Activated naive CD8-positive, alpha-beta T cell treated with anti-CD3 and anti-CD28 coated beads for 36 hours (primary cell): Measurements from ENCODE around the gene DHODH. TPM values are rescaled to one million over a fixed set of nuclear protein-coding genes. Genes with fewer than 3 reads are reported as not detected.
"Not testable (repeated sequence)": the region's sequence is repeated elsewhere in the genome, so short reads cannot be mapped to it uniquely, and the experiment has no call there.

ENCODE experiments used
- DNase-seq: peaks from one replicate; pipeline ENCODE4 v3.0.0; 2021
- H3K27ac Mint-ChIP-seq: one replicate; pipeline ENCODE4 v1.8.0; 2022; ENCODE audit warnings: mild to moderate bottlenecking, moderate library complexity, mixed read lengths
- H3K27me3 Mint-ChIP-seq: one replicate; pipeline ENCODE4 v1.8.0; 2022; ENCODE audit warnings: mild to moderate bottlenecking, mixed read lengths
- H3K36me3 Mint-ChIP-seq: one replicate; pipeline ENCODE4 v1.8.0; 2021; ENCODE audit warnings: mild to moderate bottlenecking, mixed read lengths
- H3K4me1 Mint-ChIP-seq: one replicate; pipeline ENCODE4 v1.8.0; 2021; ENCODE audit warnings: mixed read lengths
- H3K4me3 Mint-ChIP-seq: one replicate; pipeline ENCODE4 v1.8.0; 2022; ENCODE audit warnings: mild to moderate bottlenecking, moderate library complexity, mixed read lengths
- H3K9me3 Mint-ChIP-seq: one replicate; pipeline ENCODE4 v1.8.0; 2022; ENCODE audit warnings: mixed read lengths
- total RNA-seq, 2 experiments: library from RNA; stranded (reverse); gene quantifications; one replicate each; pipeline ENCODE4 v1.2.3, GENCODE V29; 2021

DHODH gene
- total RNA-seq, 2 experiments from 2014 or later = 25.4 to 25.8 TPM

DNA sequence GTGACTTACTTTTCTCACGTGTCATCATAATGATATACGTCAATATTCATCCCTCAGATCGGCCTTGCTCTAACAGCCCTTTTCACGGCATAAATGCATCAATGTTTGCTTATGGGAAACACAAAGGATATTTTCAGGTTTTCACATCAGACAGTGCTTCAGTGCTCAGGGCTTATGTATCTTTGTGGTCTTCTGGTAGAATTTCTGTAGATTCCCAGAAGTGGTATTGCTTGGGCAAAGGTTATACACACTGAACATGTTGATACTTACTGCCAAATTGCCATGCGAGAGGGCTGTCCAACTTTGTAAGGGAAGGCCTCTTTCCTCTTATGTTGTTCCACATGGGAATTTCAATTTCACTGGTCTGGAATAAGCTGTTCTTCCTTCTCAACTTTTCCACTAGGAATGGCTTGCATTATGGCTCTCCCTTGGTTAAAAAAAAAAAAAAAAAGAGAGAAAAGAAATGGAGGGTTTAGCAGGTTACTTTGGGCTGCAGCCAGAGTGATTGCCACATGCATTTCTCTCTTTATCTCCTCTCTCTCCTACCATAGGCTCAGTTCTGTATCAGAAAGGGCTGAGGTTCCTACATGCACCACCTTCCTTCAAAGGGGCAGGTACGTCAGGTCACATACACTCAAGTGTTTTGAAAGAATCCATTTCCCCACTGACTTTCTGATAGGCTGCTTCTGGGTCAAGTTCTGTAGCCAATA lies 19.3 kb downstream of the DHODH start:
- no peak for DNase-seq

DNA sequence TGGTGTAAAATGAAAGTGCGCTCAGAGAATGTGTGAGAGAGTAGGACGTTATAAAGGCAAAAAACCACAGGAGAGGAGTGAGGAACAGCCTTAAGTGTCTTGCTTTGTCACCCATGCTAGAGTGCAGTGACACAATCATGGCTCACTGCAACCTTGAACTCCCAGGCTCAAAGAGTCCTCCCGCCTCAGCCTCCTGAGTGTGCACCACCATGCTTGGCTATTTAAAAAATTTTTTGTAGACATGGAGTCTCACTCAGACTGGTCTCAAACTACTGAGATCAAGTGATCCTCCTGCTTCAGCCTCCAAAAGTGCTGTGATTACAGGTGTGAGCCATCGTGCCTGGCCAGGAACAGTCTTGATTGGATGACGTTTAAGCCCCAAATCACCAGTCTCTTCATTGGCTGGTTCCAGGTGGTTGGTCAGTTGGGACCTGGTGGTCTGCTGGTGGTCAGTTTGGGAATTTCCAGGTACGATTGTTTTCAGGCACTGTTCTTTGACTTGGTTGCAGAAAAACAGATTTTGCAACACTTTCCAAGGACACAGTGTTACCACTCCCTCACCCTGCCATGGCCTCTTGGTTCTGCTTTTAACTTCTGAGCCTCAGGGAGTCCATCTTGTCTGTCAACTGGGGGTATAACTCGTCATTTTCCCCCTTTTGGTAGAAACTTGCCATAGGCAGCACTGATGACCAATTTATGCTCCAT lies 21.2 kb downstream of the DHODH start:
- H3K9me3 Mint-ChIP-seq = no peaks in the 10 kb centered on the region
- no peak overlapping the region for H3K4me3 Mint-ChIP-seq
- no peaks in the 10 kb centered on the region for H3K27me3 Mint-ChIP-seq
- H3K27ac Mint-ChIP-seq = no peak overlapping the region
- H3K4me1 Mint-ChIP-seq = no peaks in the 10 kb centered on the region
- H3K36me3 Mint-ChIP-seq = peaks cover 2% of the 10 kb centered on the region
- DNase-seq = no peak

More for the DNA sequence above, 19.3 kb downstream of the DHODH start:
- Mint-ChIP-seq H3K27me3 (no peaks in the 10 kb centered on the region), H3K4me1 (no peaks in the 10 kb centered on the region), H3K27ac (no peak overlapping the region), H3K36me3 (peaks cover 2% of the 10 kb centered on the region), H3K9me3 (no peaks in the 10 kb centered on the region), H3K4me3 (no peak overlapping the region)

DNA sequence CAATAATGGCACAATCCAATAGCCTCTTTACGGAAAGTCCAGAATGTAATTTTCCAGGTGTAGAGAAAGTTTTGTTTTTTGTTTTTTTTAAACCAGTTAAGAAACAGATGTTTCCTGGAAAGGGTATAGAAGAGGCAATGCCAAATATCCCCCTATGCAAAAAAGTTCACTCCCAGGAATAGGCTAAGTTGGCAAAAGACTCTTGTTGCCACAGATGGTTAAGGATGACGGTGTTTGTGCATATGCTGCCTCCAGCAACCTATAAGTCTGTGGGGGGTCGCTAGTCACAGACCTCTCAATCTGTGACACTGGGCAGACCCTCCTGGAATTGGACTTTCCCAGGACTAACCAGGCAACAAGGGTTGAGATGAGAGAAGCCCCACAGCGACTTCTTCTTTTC lies 24.9 kb downstream of the DHODH start:
- no peak for DNase-seq
- H3K27me3 Mint-ChIP-seq = no peaks in the 10 kb centered on the region
- H3K9me3 Mint-ChIP-seq = no peaks in the 10 kb centered on the region
- H3K36me3 Mint-ChIP-seq = peaks cover 2% of the 10 kb centered on the region
- H3K4me3 Mint-ChIP-seq = no peak overlapping the region
- H3K4me1 Mint-ChIP-seq = no peaks in the 10 kb centered on the region
- H3K27ac Mint-ChIP-seq = no peak overlapping the region

DNA sequence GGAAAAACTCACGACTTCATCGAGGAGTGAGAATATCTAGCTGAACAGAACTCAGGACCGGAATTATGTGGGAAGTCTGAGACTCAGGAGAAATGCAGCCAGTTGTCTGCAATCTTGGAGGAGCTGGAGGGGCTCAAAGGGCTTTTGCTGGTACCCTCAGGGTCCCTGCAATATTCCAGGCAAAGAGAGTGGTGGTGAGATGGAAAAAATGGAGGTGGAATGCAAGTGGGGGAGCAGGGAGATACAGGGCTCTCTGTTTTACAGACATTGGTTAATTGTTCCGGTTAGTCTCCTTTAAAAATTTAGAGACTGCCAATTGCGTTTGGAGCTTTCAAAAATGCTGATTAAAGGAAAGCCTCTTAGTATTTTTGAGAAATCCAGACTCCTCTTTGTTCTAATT lies 27.6 kb downstream of the DHODH start:
- H3K36me3 Mint-ChIP-seq = peaks cover 4% of the 10 kb centered on the region
- DNase-seq = no peak
- H3K9me3 Mint-ChIP-seq = no peaks in the 10 kb centered on the region
- no peak overlapping the region for H3K27ac Mint-ChIP-seq
- H3K4me3 Mint-ChIP-seq = no peak overlapping the region
- no peaks in the 10 kb centered on the region for H3K27me3 Mint-ChIP-seq
- H3K4me1 Mint-ChIP-seq = no peaks in the 10 kb centered on the region

DNA sequence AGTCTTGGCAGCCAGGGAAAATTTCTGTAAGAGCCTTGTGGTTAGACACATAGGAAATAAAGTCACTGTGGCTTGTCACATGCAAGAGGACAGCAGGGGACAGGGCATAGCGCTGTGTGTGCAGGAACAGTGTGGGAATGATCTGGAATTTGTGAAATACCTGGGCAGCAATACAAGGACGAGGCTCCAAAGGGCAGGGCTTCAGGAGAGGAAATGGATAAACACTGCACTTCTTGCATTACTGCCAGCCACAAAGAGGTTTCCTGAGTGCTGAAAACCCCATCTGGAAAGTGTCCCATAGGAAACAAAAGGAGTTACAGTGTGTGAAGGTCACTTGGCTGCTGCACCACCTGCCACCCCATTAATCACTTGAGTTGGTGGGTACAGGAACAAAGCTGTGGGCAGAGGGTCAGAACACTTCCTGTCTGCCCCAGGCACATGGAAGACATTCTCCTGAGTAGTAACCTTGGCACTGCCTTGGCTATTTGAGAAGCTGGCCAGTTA lies 33.7 kb downstream of the DHODH start:
- Mint-ChIP-seq H3K4me1 (no peaks in the 10 kb centered on the region), H3K36me3 (peaks cover 14% of the 10 kb centered on the region), H3K27ac (no peak overlapping the region), H3K9me3 (no peaks in the 10 kb centered on the region), H3K4me3 (no peak overlapping the region), H3K27me3 (no peaks in the 10 kb centered on the region)
- DNase-seq = no peak

DNA sequence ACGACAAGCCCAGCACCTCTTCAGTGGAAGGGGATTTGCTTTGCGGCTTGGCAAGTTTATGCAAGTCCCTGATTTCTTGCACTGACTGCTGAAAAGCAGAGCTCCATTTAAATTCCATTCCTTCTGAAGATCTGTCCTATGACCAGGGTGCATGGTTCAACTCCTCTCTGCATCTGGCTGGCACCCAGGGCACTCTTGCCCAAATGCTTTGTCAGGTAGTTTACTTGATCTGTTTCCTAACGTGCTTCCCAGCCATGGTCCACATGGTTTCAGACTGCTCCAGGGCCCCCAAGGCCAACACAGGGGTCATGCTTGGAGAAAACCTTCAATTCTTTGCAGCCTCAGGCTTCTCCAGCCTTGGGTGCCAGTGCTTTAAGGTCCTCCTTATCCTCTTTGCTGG lies 34.5 kb downstream of the DHODH start:
- H3K27me3 Mint-ChIP-seq = no peaks in the 10 kb centered on the region
- no peak overlapping the region for H3K27ac Mint-ChIP-seq

DNA sequence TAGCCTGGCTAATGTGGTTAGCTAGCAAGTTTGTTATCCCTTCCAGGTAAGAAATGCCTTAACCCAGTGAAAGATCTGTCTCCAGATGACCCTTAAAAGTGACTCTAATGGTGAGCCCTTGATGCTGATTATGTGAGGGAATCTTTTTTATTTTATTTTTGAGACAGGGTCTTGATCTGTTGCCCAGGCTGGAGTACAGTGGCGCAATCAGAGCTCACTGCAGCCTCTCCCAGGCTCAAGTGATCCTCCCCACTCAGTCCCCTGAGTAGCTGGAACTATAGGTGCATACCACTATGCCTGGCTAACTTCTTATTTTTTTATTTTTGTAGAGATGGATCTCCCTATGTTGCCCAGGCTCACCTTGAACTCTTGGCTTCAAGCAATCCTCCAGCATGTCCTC lies 35.0 kb downstream of the DHODH start:
- DNase-seq = no peak
- Mint-ChIP-seq H3K27ac (no peak overlapping the region), H3K27me3 (no peaks in the 10 kb centered on the region), H3K4me1 (no peaks in the 10 kb centered on the region), H3K9me3 (no peaks in the 10 kb centered on the region), H3K4me3 (no peak overlapping the region), H3K36me3 (peaks cover 14% of the 10 kb centered on the region)

More for the DNA sequence above, 34.5 kb downstream of the DHODH start:
- no peak for DNase-seq
- Mint-ChIP-seq H3K9me3 (no peaks in the 10 kb centered on the region), H3K4me1 (no peaks in the 10 kb centered on the region), H3K36me3 (peaks cover 14% of the 10 kb centered on the region), H3K4me3 (no peak overlapping the region)

DNA sequence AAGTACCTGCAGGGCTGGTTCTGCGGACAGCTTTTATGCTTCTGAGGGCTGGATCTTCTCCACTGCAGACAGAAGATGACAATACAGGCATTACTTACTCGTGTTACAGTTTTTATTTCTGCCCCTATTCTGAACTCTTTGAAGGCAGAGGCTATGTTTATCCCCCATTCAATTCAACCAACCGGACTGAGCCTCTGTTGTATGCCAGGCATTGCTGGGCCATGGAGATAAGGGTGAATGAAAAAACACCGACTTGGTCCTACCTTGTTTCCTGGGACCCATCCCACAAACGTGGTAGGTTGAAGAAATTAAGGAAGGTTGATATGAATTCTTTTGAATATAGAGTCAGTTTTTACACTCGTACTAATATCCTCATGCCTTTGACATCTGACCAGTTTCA lies 35.8 kb downstream of the DHODH start:
- Mint-ChIP-seq H3K27ac (no peak overlapping the region), H3K4me1 (no peaks in the 10 kb centered on the region), H3K4me3 (no peak overlapping the region), H3K36me3 (peaks cover 18% of the 10 kb centered on the region), H3K27me3 (no peaks in the 10 kb centered on the region), H3K9me3 (peaks cover 4% of the 10 kb centered on the region)
- DNase-seq = no peak

DNA sequence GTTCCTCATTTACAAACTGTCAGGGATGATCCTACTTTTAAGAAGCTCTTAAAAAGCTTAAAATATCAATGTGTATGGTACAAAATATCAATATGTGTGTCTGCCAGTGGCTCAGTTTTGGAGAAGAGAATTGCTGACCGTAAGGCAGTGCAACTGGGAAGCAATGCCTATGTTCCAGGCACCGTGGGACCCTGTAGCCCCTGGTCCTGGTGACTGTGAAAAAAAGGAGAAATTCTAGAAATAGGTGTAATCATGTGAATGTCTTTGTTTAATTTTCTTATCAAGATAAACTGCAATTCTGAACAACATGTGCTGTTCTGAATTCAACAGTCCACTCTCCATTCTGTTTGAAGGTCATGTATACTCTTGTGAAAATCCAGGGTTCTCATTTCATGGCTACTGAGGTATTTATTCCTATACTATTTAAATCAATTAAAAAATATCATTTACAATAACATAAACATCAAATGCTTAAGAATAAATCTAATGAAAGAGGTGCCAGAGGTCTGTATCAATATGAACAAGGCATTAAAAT lies 36.3 kb downstream of the DHODH start:
- H3K36me3 Mint-ChIP-seq = peaks cover 22% of the 10 kb centered on the region

DNA sequence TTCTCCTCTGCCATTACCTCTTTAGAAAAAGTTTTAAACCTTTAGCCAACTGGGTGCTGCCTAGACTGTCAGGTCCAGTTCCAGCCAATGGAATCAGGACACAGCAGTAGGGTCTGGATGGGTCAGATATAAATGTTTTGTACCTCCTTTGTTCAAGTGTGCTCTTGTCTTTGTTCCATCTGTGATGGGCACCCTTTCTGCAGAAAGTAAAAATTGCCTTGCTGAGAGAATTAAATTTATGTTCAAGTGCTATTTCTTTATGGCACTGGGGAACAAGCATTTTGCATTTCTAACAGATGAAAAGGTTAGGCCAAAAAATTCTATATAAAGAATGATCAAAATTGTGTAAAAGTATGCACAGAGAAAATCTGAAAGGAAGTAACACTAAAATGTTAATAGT lies 40.6 kb downstream of the DHODH start:
- no peaks in the 10 kb centered on the region for H3K4me1 Mint-ChIP-seq
- H3K27me3 Mint-ChIP-seq = no peaks in the 10 kb centered on the region
- H3K9me3 Mint-ChIP-seq = peaks cover 13% of the 10 kb centered on the region
- H3K27ac Mint-ChIP-seq = no peak overlapping the region
- no peak overlapping the region for H3K4me3 Mint-ChIP-seq
- H3K36me3 Mint-ChIP-seq = peaks cover 10% of the 10 kb centered on the region
- DNase-seq = no peak

More for the DNA sequence above, 36.3 kb downstream of the DHODH start:
- no peak for DNase-seq
- no peak overlapping the region for H3K27ac Mint-ChIP-seq
- H3K27me3 Mint-ChIP-seq = no peaks in the 10 kb centered on the region
- no peaks in the 10 kb centered on the region for H3K4me1 Mint-ChIP-seq
- H3K4me3 Mint-ChIP-seq = no peak overlapping the region
- peaks cover 8% of the 10 kb centered on the region for H3K9me3 Mint-ChIP-seq

DNA sequence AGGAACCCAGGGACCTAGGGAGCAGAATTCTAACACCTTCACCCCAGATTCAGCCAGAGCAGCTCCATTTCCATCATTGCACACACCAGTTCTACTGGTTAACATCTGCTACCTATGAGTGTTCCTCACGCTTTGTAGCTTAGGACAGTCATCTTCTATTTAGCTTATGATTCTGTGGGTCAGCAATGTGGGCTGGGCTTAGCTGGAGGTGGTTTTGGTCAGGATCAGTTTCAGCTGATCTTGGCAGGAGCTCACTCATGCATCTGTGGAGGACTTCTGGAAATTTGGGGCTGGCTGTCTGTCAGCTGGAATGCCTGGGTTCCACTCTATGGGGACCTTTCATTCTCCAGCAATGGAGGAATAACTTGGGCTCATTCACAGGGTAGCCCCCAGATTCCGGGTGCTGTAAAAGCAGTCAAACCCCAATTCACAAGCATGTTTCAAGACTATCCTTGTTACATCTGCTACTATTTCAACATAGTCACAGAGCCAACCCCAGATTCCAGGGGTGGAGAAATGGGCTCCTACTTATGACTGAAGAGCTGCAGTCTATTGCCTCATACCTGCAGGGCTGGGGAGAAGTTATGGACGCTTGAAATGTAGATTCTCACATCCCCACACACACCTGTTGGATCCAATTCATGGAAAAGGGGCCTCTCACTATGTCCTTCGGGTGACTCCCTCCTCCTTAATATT lies 42.4 kb downstream of the DHODH start:
- Mint-ChIP-seq H3K36me3 (peaks cover 10% of the 10 kb centered on the region), H3K27ac (no peak overlapping the region), H3K9me3 (peaks cover 13% of the 10 kb centered on the region), H3K4me3 (no peak overlapping the region), H3K4me1 (no peaks in the 10 kb centered on the region), H3K27me3 (no peaks in the 10 kb centered on the region)
- DNase-seq = no peak

DNA sequence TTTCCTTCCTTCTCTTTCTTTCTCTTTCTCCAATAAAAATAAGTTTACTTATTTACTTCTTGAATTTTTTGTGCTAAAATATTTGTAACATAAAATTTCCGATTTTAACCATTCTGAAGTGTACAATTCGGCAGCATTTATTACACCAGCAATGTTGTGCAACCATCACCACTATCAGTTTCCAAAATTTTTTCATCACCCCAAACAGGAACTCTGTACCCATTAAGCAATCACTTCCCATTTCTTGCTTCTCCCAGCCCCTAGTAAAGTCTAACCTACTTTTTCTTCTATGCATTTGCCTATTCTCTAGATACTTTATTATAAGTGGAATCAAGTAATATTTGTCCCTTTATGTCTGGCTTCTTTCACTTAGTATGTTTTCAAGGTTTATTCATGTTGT lies 43.3 kb downstream of the DHODH start:
- H3K27ac Mint-ChIP-seq = no peak overlapping the region
- no peaks in the 10 kb centered on the region for H3K27me3 Mint-ChIP-seq

DNA sequence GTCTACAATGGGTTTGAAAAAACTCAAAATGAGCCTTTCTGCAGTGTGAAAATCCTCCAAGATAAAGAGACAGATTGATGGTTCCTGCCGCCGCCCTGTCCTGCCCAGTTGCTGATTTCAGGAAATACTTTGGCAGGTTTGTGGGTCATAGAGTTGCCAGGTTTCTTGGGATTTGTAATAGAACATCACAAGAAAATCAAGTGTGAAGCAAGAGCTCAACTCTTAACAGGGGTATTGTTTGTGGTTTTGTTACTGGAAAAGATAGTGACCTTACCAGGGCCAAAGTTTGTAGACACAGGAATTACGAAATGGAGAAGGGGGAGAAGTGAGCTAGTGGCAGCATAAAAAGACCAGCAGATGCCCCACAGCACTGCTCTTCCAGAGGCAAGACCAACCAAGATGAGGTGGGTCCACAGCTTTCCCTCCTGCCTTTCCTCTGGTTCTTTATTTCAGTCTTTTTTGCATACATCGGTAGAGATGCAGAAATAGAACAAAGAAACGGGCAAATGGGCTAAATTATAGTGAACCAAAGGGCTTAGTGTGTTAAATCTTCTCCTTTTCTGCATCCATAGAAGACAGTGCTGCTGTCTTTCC lies 45.8 kb downstream of the DHODH start, which contains the start of gene HP:
Gene HP (plus strand): TSS at position 252 of the 594 bp plus-strand sequence. CDS start 148 bp downstream, at position 400.
- not testable (repeated sequence) for DNase-seq, H3K4me1 Mint-ChIP-seq, H3K36me3 Mint-ChIP-seq, H3K27ac Mint-ChIP-seq, H3K4me3 Mint-ChIP-seq, H3K27me3 Mint-ChIP-seq, H3K9me3 Mint-ChIP-seq

More for the DNA sequence above, 43.3 kb downstream of the DHODH start:
- Mint-ChIP-seq H3K36me3 (peaks cover 10% of the 10 kb centered on the region), H3K9me3 (peaks cover 13% of the 10 kb centered on the region), H3K4me3 (no peak overlapping the region), H3K4me1 (no peaks in the 10 kb centered on the region)
- DNase-seq = no peak

DNA sequence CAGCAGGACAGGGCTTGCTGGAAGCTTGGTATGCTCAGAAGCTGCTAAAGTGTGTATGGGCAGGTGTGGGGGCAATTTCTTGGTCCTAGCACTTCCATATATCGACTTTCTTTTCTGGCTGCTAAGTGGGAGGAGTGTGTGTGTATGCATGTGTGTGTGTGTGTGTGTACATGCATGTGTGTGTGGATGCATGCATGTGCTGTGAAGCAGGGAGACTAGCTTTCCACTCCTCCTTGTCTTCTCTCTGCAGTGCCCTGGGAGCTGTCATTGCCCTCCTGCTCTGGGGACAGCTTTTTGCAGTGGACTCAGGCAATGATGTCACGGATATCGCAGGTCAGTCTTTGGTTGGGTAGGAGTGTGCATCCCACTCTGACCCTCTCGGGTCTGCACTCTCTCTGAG lies 47.4 kb downstream of the DHODH start:
- H3K27me3 Mint-ChIP-seq = no peaks in the 10 kb centered on the region
- no peaks in the 10 kb centered on the region for H3K9me3 Mint-ChIP-seq
- H3K36me3 Mint-ChIP-seq = no peaks in the 10 kb centered on the region
- no peak overlapping the region for H3K4me3 Mint-ChIP-seq
- H3K27ac Mint-ChIP-seq = no peak overlapping the region
- no peaks in the 10 kb centered on the region for H3K4me1 Mint-ChIP-seq
- no peak for DNase-seq

DNA sequence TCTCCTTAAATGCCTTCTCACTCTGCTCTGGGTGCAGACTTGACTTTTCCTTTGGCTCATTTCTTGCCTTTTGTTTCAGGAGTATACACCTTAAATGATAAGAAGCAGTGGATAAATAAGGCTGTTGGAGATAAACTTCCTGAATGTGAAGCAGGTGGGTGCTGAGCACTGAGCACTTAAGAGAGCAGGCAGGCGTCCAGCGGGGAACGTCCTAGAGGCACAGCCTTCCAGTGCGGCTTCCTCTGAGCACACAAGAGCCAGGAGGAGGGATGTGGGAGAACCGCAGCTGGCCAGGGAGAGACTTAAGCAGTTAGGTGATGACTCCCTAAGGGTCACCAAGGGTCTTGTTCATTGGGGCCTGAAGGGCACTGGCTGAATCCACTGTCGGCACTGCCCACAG lies 48.8 kb downstream of the DHODH start:
- H3K36me3 Mint-ChIP-seq, H3K9me3 Mint-ChIP-seq, H3K27ac Mint-ChIP-seq, H3K27me3 Mint-ChIP-seq, DNase-seq, H3K4me3 Mint-ChIP-seq, H3K4me1 Mint-ChIP-seq: not testable (repeated sequence)
